ENCODE data around the gene PANX2.

The PANX2 gene

GRCh38 chr22:50182176-50183081 lies 11.9 kb downstream of the PANX2 start:
- H3K4me3 ChIP-seq (ENCODE audit: low read depth, low read length) = no peak overlapping the region

GRCh38 chr22:50183141-50183971 lies 12.8 kb downstream of the PANX2 start:
- no peak overlapping the region for H3K4me3 ChIP-seq (ENCODE audit: low read depth, low read length)

GRCh38 chr22:50184004-50184901 lies 13.7 kb downstream of the PANX2 start:
- H3K4me3 ChIP-seq (ENCODE audit: low read depth, low read length) = no peak overlapping the region

GRCh38 chr22:50184902-50185374 lies 14.4 kb downstream of the PANX2 start:
- no peak overlapping the region for H3K4me3 ChIP-seq (ENCODE audit: low read depth, low read length)

GRCh38 chr22:50185375-50186087 lies 15.0 kb downstream of the PANX2 start, which contains the start of gene TRABD:
TSS of gene TRABD (plus strand) at chr22:50185913. CDS start at chr22:50193061, 7,148 bp downstream.
- peak within 1 kb of the TSS; percentile 54 for H3K4me3 ChIP-seq (ENCODE audit: low read depth, low read length)

- H3K4me3 ChIP-seq (ENCODE audit: low read depth, low read length) = peak overlapping the region; percentile 54
Observed at GRCh38 chr22:50186181-50186714, 15.7 kb downstream of the PANX2 start.

- H3K4me3 ChIP-seq (ENCODE audit: low read depth, low read length) = peak overlapping the region; percentile 54
Observed at GRCh38 chr22:50186761-50187523, 16.4 kb downstream of the PANX2 start.

GRCh38 chr22:50188356-50188755 lies 17.8 kb downstream of the PANX2 start:
- H3K4me3 ChIP-seq (ENCODE audit: low read depth, low read length) = no peak overlapping the region

- H3K4me3 ChIP-seq (ENCODE audit: low read depth, low read length) = no peak overlapping the region
Observed at GRCh38 chr22:50189184-50189848, 18.8 kb downstream of the PANX2 start.

- H3K4me3 ChIP-seq (ENCODE audit: low read depth, low read length) = no peak overlapping the region
Observed at GRCh38 chr22:50189849-50190181, 19.3 kb downstream of the PANX2 start.

GRCh38 chr22:50190182-50190940 lies 19.8 kb downstream of the PANX2 start:
- H3K4me3 ChIP-seq (ENCODE audit: low read depth, low read length) = peak overlapping the region; percentile 24

GRCh38 chr22:50190941-50191741 lies 20.6 kb downstream of the PANX2 start:
- no peak overlapping the region for H3K4me3 ChIP-seq (ENCODE audit: low read depth, low read length)

- no peak overlapping the region for H3K4me3 ChIP-seq (ENCODE audit: low read depth, low read length)
Observed at GRCh38 chr22:50192436-50193204, 22.1 kb downstream of the PANX2 start.

- H3K4me3 ChIP-seq (ENCODE audit: low read depth, low read length) = no peak overlapping the region
Observed at GRCh38 chr22:50193621-50194020, 23.1 kb downstream of the PANX2 start.

- H3K4me3 ChIP-seq (ENCODE audit: low read depth, low read length) = no peak overlapping the region
Observed at GRCh38 chr22:50194037-50194805, 23.7 kb downstream of the PANX2 start.

All from iPS-11a (cell line).